GM19372 (cell line): ENCODE results near the gene RASGRP4.
"Not testable (repeated sequence)": the region's sequence is repeated elsewhere in the genome, so short reads cannot be mapped to it uniquely, and the experiment has no call there.

Source experiments
- ATAC-seq: cut with Tn5 transposase; IDR thresholded peaks from one replicate; pipeline ENCODE4 v1.9.1; 2021; ENCODE audit warnings: mild to moderate bottlenecking, low read depth, moderate library complexity; ENCODE audit not compliant: unreplicated experiment

RASGRP4 gene

DNA sequence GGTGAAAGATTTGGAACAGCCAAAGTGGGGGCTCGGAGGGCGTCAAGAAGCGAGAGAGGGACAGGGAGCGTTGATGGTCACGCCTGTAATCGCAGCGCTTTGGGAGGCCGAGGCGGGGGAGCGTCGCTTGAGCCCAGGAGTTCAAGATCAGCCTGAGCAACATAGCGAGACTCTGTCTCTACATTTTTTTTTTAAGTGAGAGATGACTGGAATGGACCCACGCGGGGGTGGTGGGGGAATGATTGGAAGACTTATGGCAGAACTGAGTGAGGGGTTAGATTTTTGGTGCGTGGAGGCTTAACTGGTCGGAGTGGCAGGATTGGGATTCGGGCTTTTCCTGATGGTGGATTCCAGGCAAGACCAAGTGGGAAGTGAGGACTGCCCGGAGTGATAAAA is 50.9 kb downstream of the RASGRP4 start:
- ATAC-seq: no peak

DNA sequence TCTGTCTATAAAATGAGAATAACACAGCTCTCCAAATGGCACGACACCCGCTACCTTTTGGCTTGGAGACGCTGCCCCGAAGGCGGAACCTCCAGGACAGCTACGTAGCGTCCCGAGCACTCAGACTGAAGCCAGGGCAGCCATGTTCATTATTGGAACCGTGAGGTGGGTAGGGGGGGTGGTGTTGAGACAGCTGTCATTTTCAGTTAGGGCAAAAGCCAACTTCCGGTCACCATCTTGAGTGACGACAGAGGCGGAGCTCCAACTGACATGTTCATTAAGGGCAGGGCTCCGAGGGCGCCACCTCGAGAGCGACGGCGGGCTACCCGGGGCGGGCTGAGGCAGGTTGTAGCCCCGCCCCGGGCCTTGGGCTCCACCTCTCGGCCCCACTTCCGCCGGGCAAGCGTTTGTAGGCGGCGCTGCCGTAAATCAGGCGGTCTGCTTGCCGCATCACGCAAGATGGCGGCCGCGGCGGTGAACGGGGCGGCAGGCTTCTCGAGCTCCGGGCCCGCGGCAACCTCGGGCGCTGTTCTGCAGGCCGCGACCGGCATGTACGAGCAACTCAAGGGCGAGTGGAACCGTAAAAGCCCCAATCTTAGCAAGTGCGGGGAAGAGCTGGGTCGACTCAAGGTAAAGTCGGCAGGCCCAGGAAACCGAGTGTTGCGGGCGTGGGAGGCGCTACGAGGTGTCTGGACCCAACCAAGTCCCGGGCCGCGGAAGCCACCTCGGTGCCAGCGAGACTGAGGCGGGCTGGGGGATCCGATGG is 51.5 kb downstream of the RASGRP4 start, which contains the start of gene PSMD8:
Gene PSMD8, plus strand, starts transcription at position 240 of the 766 bp plus-strand sequence. Its CDS starts 31 bp downstream, at position 271.
- peak; percentile 96 for ATAC-seq

DNA sequence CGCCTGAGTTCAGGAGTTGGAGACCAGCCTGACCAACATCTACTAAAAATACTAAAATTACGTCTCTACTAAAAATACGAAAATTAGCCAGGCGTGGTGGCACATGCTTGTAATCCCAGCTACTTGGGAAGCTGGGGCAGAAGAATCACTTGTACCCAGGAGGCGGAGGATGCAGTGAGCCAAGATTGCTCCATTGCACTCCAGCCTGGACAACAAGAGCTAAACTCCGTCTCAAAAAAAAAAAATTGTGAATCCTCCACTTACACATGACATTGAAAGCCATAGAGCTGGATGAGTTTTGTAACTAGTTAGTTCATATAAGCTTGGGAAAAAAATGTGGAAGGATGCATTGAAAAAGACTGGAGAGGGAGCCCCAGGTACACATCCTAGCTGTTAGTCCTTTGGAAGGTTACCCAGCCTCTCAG is 52.1 kb downstream of the RASGRP4 start:
- ATAC-seq: no peak

DNA sequence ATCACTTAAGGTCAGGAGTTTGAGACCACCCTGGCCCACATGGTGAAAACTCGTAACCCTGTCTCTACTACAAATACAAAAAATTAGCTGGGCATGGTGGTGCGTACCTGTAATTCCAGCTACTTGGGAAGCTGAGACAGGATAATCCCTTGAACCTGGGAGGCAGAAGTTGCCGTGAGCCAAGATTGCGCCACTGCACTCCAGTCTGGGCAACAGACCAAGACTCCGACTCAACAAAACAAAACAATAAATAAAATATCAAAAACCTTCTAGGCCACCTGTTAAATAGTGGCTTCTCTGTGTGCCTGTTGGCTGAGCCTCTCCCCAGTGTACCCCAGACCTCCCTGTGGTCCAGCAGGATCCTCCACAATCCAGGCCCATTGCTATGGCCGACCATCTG is 54.9 kb downstream of the RASGRP4 start:
- ATAC-seq: no peak

DNA sequence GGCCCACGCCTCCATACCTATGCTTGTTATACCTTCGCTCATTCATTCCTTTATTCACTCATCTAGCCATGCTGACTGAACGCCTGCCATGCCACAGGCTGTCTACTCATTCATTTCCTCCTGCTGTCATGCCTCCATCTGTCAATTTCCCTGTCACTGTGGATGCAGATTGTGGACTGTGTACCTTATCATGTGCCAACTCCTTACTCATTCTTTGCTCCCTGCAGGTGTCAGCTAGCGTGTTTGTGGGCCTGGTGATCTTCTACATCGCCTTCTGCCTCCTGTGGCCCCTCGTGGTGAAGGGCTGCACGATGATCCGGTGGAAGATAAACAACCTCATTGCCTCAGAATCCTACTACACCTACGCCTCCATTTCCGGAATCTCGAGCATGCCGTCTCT is 55.7 kb downstream of the RASGRP4 start:
- ATAC-seq: no peak

DNA sequence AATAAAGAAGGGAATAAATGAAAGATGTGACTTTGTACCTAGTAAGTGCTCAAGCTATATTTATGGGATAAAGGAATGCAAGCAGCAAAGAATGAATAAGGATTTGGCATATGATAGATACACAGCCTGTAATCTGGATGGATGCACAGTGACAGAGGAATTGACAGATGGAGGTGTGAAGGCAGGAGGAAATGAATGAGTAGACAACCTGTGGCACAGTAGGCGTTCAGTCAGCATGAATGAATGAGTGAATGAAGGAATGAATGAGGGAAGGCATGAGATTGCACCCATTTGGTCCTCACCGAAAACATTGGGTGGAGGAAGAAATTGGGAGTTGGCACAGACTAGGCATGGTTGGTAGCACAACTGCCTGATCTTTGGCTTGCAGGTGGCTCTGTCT is 56.4 kb downstream of the RASGRP4 start:
- ATAC-seq: no peak

DNA sequence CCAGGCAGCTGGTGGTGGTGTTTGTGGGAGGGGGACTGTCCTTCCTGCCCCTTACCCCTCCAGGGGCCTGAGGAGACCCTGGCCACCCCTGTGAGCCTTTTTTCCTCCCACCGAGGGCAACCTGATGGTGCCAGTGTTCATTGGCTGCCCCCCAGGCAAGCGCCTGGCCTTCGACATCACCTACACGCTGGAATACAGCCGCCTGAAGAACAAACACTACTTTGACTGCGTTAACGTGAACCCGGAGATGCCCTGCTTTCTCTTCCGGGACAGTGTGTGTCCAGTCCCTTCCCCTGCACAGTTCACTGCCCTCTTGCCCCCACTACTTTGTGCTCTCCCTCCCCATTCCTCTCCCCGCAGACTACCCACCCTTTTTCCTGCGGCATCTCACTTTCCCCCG is 59.0 kb downstream of the RASGRP4 start:
- ATAC-seq: no peak

DNA sequence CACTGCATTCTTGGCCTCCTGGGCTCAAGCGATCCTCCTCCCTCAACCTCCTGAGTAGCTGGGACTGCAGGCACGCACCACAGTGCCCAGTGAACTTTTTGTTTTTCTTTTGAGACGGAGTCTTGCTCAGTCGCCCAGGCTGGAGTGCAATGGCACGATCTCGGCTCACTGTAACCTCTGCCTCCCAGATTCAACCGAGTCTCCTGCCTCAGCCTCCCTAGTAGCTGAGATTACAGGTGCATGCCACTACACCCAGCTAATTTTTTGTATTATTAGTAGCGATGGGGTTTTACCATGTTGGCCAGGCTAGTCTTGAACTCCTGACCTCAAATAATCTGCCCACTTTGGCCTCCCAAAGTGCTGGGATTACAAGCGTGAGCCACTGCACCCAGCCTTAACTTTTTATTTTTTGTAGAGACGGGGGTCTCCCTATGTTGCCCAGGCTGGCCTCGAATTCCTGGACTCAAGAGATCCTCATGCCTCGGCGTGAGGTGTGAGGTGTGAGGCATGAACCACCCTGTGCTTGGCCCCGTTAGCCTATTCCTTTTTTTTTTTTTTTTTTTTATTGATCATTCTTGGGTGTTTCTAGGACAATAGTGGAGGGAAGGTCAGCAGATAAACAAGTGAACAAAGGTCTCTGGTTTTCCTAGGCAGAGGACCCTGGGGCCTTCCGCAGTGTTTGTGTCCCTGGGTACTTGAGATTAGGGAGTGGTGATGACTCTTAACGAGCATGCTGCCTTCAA is 62.9 kb downstream of the RASGRP4 start:
- not testable (repeated sequence) for ATAC-seq

DNA sequence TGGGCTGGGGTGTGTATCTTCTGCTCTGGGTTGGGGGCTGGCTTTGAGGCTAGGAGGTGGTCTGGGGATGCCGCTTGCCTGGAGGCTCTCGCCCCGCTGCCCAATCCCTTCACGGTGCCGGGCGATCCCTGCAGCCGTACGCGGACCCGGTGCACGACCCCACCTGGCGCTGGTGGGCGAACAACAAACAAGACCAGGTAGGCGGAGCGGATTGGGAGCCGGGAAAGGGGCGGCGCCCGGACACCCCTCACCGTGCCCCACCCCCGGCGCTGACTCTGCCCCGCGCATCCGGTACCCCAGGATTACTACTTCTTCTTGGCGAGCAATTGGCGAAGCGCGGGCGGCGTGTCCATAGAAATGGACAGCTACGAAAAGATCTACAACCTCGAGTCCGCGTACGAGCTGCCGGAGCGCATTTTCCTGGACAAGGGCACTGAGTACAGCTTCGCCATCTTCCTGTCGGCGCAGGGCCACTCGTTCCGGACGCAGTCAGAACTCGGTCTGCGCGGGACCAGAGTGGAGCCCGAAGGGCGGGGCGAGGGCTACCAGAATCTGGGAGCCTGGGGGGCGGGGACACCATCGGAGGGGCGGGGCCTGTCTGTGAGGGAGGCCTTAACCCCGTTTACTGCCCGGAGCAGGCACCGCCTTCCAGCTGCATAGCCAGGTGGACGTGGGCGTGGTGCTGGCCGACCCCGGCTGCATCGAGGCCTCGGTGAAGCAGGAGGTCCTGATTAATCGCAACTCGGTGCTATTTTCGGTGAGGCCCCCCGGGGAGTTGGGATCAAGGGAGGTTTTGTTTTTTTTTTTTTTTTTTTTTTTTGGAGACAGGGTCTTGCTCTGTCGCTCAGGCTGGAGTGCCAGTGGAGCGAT is 63.7 kb downstream of the RASGRP4 start:
- no peak for ATAC-seq

DNA sequence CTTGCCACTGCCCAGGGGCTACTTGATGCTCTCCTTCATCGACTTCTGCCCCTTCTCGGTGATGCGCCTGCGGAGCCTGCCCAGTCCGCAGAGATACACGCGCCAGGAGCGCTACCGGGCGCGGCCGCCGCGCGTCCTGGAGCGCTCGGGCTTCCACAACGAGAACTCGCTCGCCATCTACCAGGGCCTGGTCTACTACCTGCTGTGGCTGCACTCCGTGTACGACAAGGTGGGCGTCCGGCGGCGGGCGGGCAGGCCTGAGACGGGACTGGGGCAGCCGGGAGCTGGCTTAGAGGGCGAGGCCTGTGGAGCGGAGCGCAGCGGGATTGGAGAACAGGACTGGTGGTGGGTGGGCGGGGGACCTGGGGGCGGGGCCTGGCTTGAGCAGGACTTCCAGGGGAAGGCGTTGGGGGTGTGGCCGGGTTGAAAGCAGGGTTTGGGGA is 64.4 kb downstream of the RASGRP4 start:
- ATAC-seq: no peak

DNA sequence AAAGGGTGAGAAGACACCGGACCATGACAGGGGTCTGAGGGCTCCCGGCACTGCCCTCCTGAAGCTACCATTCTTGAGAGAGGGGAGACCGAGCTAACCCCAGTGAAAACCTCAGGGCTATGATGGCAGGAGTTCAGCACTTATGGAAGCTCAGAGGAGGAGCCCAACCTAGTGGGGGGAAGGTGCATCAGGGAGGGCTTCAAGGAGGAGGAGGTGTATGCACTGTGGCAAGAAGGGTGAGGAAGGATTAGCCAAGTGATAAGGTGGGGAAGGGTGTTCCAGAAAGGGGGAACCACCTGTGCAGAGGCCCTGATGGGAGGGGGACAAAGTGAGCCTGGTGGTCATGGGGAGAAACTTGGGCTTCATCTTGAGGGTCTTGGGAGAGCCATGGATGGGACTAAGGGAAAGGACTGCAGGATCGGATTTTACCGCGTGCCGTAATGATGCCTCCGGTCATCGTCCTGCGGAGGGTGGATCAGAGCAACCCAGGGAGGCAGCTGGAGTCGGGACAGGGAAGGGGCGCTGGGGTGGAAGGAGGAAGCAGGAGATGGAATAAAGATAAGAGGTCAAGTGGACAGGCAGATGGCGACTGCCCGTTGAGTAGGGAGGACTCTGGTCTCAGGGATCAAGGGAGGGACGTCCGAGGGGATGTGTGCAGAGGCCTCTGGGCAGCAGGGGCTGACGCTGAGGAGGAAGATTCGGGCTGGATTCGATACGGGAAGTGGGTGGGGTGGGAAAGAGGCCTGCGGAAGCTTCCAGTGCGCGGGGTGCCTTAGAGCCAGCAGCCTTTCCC is 65.0 kb downstream of the RASGRP4 start:
- ATAC-seq: no peak

DNA sequence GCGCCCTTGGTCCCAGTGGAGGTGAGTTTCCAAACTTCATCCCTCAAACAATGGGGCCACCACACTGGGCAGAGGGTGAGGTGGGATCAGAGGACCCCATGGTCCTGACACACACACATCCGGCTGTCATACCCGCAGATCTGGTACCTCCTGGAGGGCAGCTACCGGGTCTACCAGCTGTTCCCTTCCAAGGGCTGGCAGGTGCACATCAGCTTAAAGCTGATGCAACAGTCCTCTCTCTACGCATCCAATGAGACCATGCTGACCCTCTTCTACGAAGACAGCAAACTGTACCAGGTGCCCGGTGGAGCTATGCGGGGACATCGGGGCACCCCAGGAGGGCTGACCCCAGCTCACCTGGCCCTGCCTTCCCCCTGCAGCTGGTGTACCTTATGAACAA is 65.7 kb downstream of the RASGRP4 start:
- ATAC-seq: no peak

DNA sequence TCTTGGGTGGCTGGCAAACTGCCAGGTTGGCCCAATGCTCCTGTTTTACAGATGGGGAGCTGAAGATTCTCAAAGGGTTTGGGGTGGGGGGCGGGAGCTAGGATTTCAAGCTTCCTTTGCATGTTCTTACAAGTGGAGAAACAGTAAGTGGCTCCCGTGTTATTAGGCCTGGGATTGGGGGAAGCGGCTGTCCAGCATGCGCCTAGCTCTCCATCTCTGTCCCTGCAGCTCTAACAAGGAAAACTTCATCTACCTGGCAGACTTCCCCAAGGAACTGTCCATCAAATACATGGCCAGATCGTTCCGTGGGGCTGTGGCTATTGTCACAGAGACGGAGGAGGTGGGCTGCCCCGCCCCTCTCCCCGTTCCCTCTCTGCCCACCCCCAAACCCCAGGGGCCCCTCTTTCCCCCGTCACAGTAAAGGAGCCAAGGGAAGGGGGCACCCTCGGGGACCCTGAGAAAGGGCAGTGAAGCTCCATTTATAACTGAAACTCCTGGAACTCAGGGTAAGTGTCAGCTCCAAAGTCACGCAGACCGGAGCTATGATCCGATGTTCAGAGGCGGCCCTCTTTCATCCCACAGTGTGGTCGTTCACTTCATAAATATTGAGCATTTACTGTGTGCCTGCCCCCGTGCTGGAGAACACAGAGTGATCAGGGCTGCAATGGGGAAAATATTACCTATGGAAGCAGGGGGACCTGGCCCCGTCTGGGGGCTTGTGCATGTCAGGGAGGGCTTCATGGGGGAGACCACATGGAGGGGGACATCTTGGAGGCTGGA is 66.6 kb downstream of the RASGRP4 start:
- no peak for ATAC-seq
